Stimulated activated CD4-positive, alpha-beta T cell treated with anti-CD3 and anti-CD28 coated beads, TNF-alpha, amount 100 ng/mL, for 48 hours (primary cell): ENCODE measurements around the gene WNT8A.

Experiments used
- DNase-seq, 3 donors: peaks; one replicate each; pipeline ENCODE4 v3.0.0-alpha.2; 2020; ENCODE audit warnings: low read depth in 3 of 3

Gene WNT8A

GRCh38 chr5:138140268-138140667, 56.4 kb downstream of the WNT8A start:
- no peak for DNase-seq
